GM19193 (cell line): ENCODE measurements around the gene ASIC4.

Experiments
- POLR2A ChIP-seq: IDR thresholded peaks from 4 replicates; pipeline ENCODE4 v1.6.1; 2011; ENCODE audit not compliant: insufficient read depth, insufficient read length; ENCODE audit errors: extremely low read depth

Gene ASIC4

DNA sequence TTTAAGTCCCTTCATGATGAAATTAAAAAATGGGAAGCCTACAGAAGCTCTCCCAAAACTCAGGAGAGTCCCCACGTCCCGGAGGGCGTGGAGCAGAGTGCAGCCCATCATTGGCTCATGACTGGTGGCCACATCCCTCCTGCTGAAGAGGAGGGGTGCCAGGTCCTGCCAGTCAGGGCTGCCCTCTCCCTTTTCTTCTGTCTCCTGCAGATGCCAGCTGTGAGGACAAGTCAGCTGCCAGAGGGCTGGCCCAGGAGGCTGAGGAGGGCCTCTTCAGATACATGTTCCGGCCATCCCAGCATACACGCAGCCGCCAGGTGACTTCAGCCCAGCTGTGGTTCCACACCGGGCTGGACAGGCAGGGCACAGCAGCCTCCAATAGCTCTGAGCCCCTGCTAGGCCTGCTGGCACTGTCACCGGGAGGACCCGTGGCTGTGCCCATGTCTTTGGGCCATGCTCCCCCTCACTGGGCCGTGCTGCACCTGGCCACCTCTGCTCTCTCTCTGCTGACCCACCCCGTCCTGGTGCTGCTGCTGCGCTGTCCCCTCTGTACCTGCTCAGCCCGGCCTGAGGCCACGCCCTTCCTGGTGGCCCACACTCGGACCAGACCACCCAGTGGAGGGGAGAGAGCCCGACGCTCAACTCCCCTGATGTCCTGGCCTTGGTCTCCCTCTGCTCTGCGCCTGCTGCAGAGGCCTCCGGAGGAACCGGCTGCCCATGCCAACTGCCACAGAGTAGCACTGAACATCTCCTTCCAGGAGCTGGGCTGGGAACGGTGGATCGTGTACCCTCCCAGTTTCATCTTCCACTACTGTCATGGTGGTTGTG lies 60.4 kb downstream of the ASIC4 start:
- TF ChIP-seq POLR2A: no peak

DNA sequence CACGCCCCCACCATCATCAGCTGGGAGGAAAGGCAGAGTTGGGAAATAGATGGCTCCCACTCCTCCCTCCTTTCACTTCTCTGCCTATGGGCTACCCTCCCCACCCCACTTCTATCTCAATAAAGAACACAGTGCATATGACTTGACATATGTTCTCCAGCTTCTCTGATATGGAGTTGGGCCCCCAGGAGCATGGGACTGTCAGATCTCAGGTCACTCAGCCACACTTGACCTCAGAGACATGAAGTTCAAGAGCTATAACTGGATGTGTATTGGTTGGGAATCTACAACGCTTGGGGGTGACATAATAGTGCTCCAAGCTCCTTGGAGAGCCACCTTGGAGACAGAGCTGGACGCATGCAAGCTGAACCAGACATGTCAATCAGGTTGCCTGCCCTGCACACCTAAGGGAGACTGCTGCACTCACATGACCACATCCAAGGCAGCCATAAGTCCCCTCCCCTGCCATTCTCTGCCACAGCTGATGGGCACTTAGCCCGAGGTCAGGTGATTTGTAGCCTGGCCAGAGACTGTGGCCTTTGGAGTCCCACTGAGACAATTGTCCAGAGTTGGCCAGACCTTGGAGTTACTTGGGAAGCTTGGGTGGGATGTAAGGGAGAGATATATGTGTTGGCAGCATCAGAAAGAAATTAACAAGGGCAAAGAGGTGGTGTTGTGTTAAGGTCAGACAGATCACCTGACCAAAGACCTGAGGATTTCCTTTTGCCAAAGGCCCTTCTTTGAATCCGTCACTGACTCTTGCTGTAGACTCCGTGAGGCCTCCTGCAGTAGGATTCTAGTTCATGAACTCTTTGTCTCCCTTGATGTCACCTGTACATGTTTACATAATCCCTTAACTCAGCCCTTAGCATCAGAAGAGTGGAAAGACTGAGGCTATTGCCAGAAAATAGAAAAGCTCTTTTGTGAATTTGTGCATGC lies 61.6 kb downstream of the ASIC4 start:
- TF ChIP-seq POLR2A: no peak

DNA sequence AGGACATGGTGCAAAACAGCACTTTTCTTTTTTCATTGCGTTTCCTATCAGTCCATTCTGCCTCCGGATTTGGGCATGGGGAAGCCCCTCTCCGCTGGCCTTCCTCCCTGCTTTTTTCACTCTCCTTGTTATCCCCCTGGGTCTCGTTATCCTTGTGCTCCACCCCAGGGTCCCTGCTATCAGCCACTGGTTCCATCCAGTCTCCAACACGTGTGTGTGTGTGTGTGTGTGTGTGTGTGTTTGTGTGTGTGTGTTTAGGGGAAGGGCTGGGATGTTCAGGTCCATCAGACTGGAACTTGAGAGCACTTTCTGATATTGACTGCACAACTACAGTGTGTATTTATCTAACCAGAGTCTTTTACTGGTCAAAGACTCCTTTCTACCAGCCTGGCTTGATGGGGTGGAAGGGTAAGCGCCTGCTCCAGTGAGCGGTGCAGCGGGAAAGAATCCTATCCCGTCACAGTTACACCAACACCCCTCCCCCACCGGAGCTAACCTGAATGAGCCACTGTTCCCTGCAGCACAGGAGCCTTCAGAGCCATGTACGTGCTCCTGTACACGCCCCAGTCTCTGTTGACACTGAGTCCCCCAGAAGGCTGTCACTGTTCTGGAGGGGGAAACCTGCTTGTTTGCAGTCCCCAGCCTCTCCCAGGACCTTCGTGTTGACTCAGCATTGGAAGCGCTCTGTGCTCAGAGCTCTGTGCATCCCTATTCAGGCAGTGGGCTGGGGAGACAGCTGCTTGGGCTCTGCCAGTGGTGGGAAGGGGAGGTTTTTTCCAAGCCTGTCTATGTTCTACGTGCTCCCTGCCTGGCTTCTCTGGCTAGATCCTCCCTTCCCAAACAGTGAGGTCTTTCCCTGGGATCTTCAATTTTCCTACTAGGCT lies 62.5 kb downstream of the ASIC4 start:
- TF ChIP-seq POLR2A: no peak

DNA sequence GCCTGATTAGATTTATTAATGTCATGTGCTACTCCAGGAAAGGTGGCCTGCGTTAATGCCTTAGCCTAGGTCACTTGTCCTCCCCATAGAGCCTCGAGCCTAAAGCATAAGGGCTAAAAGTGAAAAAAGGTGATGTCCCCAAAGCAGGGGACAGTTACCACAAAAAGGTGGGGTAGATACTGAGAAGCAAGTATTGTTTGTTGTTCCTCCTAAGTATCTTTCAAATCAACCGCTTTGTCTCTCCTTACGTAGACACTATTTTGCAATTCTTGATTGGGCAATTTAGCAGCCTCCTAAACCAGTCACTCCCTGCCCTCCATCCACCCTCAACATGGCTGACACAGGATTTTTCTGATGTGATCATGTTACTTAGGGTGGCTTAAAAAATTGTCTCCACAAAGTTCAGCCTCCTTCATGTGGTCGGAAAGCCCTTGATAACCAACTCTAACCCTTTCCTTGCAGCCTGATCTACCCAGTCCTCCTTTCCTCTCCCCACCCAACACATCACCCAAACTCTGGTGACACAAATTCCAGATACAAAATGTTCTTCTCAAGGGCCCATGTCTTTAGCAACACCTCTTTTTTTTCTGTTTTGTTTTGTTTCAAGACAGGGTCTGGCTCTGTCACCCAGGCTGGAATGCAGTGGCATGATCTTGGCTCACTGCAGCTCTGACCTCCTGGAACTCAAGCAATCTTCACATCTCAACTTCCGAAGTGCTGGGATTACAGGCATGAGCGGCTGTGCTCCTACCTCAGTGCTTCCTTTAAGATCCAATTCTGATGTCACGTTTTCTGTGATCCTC lies 64.7 kb downstream of the ASIC4 start:
- TF ChIP-seq POLR2A: no peak

DNA sequence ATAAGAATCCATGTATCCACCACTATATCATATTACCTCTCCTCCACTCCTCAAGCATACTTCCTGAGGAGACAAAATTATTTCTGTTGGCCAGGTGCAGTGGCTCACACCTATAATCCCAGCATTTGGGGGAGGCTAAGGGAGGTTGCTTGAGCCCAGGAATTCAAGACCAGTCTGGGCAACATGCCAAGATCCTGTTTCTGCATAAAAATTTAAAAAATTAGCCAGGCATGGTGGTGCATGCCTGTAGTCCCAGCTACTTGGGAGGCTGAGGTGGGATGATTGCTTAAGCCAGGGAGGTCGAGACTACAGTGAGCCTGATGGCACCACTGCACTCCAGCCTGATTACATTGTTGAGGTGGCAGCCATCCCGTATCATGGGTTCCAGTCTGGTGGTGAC lies 67.1 kb downstream of the ASIC4 start:
- no peak for TF ChIP-seq POLR2A
